NCI-H748 (cell line): ENCODE data around the gene ZIC2.

Source experiments
- DNase-seq: peaks from one replicate; lab custom pipeline; 2025; ENCODE audit not compliant: unreplicated experiment; lab: John Stamatoyannopoulos, UW

The ZIC2 gene

DNA sequence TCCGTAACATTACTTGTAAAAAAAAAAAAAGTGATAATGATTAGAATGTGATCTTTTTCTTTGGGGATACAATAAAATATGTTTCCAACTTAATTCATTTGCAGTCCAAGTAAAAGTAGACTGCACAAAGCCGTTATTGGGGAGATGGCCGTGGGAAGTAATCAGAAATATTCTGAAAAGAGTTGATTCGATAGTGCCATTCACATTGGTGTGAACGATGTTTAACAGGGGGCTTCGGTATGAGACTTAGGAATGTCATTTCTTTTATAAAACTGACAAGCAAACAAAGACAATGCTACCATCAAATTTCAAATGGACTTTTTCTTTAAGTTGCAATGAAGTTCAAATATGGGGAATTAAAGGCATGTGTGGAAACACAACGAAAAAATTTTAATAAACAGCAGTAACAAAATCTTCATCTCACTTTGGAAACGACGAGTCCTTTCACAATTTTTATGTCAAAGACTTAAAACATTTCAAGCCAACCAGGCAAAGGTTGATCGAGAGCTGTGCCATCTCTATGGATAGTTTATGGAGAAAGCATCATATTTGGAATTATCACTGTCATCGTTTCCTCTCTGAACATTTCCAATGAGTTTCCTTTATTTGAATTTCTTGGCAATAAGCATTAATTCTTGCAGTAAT is 8.3 kb upstream of the ZIC2 start:
- DNase-seq: no peak

DNA sequence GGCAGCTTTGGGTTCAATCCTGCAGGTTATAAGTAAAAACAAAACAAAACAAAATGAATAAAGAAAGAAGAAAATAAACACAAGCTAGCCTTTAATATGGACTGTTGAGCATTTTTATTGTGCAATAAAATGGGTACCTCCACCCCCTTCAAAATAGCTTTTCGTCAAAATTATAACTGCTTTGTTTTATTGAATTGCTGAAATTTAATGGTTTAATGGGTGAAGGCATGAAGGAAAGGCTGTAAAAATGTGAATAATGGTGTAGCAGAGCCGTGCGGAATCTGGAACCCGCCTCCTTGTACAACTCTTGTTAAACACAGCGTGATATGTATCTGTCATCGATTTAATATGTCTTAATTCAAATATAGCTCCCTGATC is 7.8 kb upstream of the ZIC2 start:
- no peak for DNase-seq

DNA sequence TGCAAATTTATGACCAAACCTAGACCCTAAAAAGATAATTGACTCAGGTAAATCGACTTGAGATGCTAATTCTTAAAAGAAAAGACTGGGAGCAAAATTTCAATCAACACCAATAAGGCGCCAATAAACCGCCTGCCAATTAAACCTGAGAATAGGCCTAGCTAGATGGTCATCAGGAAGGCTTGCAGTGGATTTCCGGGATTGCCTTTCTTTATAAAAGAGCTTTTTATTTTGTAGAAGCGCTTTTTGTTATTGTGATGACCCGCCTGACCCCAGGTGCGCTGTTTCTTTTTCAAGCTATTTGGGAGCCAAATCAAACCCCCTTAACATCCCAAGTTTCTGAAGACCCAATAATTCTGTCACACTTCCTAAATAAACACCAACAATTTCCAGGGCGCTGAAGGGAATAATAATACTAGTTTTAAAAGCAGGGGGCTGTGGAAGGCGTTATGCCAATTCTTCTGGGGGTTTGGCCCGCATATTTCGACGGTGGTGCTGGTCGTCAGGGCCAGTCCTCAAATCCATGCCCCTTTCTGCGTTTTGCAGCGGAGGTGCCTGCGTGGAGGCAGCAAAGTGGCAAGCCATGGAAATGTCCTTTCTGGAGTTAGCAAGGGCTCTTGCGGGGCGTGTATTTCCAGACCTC is 7.2 kb upstream of the ZIC2 start:
- peak; percentile 54 for DNase-seq

DNA sequence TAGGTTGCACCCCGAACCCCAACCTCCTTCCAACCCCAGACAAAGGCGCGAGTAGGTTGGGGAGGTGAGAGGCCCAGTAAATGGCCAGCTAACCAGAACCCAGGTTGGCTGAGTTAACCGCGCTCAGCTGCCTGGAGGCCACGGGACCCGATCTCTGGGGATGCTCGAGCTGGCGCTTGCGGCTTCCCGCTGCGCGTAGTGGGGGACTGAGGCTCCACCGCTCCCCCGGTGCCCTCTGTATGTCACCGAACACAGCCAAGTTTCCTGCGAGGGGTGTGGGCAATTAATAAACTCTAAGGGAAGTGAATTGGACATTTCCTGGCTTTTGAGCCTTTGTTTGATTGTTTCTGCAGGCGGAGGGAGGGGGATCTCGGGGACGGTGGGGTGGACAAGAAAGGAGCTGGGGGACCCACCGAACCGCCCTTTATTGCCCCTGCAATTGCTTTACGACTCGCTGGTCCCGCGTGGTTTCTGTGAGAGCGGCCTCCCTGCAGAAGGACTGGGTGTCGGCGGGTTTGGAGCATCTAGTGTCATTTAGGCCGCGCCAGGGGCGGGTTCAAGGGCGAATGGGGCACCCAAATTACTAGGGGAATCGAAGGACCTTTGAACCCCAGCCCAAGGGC is 6.5 kb upstream of the ZIC2 start:
- DNase-seq: no peak

DNA sequence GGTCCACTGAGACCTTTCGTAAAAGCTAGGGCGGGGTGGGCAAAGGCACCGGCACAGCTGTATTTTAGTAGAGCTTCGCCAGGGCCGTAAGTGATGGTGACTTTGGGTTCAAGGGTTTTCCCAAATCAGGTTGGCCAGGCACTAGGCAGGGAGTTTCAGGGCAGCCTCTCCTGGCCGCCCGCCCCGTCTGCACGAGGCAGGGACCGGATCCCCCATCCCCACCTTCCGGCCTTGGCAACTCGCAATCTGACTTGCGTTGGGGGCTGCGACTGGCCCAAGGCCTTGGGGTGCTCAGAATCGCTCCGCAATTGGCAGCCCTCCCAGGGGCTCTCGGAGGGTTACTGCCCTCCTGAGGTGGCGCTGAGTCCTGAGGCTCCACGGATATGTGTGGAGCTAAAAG is 6.0 kb upstream of the ZIC2 start:
- DNase-seq: no peak

DNA sequence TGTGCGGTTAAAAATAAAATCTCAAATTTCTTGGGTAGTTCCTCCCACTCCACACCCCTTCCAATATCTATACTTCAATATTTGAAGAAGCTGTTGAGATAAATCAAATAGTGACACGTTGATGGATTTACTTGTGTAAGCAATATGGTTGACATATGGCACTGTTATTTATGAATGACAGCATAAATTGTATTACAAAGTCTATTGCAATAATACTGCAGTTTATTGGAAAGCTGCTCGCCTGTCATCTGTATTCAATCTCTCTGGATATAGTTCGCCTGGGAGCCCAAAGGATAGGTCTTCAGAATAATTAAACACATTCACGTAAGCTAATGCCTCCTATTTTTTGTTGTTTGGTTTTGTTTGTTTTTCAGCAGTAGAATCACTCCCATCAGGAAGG is 5.0 kb upstream of the ZIC2 start:
- no peak for DNase-seq

DNA sequence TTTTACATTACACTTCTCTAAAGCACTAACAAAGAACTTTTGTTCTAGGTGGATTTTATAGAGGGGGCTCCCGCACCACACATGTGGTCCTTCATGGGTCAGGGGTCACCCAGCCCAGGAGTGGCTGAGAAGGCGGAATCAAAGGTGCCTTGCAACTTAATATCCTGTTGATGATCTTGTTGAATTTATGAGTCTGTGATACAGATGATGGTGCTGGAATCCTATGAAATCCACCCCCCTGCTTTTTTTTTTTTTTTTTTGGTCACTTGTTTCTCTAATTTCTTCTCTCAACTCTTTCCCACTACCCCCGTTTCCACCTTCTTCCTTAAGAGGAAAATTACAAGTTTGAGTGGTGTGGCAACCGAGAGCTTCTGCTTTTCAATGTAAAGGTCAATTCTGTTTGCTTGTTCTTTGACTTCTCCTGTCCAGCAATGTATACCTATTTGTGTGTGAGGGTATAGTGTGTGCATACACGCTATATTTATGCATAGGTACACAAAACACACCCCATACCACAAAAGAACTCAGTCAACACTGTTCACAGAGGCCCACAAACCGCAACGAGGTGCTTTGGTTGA is 4.2 kb upstream of the ZIC2 start:
- peak; percentile 80 for DNase-seq

DNA sequence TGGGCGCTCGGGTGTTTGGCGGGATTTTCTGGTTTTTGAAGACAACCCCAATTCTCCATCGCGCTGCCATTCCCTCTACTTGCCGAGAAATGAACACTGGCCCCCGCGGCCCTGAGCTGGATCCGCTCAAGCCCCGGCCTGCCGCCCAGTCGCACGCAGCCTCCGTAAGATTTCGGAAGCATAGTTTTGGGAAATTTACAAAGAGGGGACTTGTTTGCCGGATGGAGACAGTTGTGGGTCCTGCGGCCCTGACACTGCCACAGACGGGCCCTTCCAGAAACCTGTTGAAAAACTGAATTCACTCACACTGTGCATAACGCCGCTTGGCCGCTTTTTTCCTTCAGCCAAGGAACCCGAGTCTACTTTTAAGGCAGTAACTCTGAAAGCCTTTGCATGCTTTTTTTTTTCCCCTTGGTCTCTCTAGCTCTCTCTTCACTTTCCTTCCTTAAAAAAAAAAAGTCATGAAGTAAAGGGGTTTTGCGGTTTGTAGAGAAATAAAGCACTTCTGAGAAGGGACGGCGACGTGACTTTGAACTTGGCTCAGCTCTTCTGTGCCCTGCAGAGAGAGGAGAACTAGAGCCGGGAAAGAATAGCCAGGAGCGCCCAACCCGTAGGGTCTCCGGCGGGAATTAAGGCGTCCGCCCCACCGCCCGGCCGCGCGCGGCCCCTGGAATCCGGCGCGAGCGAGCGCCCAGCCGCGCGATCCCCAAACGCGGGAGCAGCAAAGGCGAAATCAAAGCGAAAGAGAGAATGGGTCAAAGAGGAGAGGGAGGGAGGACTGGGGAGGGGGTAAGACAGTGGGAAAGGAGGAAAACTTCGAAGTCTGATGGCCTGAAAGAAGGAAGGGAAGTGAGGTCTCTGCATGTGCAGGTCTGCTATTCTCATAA is 3.4 kb upstream of the ZIC2 start:
- DNase-seq: no peak

DNA sequence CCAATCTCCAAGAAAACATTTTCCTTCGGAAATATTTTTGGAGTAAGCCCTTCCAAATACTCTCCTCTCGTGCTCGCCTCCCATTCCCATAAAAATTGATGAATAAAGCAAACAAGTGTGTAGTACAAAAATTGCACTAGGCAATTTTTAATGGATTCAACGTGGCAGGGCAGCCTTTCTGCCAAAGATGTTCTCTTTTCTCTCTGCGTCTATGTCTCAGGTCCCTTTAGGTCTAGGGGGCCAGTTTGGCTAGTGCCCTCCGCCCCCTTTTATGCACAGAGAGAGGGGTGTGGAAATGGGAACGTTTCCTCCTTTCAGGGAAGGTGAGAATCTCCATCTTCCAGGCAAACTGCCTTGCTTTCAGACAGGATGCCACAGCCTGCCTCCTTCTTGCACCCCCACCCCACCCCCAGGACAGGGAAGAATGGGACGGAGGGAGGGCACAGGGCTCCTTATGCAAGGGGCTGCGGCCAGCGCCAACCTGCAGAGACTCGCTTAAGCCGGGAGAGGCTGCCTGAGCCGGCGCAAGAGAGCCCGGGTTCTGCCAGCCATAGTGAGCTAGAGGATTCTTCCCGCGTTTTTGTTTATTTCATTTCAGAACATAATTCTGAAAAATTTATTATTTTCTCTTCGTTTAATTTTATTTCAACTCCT is 2.7 kb upstream of the ZIC2 start:
- peak; percentile 53 for DNase-seq

DNA sequence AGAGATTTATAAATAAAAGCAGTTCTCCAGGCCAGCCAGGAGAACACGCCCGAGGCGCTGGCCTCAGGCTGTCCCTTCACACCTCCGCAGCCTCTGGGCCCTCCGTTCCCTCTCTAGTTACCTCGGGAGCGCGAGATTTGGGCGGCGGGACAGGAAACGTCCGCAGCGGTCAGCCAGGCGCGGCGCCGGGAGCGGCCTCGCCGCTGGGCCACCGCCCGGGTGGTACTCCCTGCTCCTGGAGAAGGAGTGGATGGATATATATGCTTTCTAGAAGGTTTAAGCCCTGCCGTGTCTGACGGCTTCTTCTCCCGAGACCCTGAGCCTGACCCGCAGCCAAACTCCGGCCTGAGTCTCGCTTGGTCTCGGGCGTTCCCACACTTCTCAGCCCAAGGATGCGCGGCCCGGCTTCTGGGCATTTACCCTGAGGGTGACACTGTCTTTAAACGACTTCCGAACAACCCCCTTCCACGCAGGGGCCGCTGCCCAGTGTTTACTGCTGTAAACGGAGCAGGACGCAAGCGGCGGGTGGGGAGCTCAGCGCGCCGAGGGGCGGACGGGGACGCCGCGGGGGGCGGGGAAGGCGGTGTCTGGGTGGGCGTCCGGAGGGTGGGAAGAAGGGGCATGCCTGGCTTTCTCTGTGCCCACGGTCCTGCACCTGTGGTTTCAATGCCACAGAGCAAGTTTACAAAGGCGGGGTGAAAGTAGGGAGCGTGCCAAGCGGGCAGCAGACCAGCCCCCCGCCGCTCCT is 2.0 kb upstream of the ZIC2 start:
- DNase-seq: peak; percentile 75

DNA sequence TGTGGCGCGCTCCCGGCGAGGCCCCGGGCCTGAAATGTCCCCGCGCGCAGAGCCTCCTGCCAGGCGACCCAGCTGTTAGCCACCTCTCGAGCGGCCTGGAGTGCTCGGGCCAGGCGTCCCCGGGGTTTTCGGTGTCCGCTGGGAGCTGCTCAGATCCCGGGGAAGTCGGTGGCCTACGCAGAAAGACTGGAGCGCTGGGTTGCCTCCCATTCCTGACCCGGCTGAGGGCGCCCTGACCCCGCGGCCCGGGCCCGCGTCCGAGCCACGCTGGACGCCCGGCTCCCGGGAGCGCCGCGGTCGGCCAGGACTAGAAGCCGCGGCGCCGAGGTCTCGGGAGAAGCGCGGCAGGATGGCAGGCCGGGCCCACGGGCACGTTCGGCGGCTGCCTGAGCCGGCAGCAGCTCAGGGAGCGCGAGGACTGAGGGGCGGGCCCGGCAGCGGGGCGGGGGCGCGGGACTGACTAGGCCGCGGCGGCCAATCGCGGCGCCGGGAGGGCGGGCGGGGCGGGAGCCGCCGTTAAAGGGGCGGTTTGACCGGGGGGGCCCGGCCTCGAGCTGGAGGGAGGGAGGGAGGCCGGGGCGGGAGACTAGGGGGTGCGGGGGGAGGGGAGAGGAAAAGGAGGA is 1.3 kb upstream of the ZIC2 start:
- DNase-seq: peak; percentile 97

DNA sequence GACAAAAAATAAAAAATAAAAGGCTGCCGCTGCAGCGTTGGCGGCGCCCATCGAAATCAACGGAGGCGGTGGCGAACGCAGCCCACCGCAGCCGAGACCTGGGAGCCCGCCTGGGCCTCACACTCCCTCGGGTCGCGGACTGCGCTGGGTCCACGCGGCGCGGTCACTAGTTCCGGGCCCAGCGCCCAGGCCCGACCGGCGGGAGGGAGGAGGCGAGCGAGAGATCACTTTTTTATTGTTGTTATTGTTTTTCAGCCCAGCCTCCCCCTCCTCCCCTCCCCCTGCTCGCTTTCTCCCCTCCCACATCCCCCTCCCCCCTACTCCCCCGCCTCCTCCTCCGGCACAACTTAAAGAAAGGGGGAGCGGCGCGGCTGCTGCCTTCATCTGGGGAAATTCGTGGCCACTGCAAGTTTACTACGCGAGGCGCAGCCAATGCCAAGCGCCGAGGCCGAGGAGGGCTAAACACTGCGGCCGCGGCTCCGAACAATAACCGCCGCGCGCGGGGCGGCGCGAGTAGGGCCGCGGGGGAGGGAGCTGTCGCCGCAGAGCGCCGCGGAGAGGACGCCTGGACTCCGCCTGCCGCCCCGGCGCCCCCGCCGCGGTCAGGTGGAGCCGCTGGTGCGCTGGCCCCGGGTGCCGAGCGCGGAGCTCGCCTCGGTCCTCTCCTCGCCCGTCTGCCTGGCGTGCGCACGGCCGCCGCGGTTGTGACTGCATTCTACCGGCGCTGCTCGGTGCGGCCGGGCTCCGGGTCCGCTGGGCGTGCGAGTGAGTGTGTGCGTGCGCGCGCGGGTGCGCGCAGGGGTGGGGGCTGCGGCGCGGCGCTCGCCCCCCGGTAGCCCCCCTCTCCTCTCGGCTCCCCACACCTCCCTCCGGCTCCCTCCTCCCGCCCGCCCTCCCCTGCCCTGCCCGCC is 505 bp upstream of the ZIC2 start:
- DNase-seq: peak; percentile 97

DNA sequence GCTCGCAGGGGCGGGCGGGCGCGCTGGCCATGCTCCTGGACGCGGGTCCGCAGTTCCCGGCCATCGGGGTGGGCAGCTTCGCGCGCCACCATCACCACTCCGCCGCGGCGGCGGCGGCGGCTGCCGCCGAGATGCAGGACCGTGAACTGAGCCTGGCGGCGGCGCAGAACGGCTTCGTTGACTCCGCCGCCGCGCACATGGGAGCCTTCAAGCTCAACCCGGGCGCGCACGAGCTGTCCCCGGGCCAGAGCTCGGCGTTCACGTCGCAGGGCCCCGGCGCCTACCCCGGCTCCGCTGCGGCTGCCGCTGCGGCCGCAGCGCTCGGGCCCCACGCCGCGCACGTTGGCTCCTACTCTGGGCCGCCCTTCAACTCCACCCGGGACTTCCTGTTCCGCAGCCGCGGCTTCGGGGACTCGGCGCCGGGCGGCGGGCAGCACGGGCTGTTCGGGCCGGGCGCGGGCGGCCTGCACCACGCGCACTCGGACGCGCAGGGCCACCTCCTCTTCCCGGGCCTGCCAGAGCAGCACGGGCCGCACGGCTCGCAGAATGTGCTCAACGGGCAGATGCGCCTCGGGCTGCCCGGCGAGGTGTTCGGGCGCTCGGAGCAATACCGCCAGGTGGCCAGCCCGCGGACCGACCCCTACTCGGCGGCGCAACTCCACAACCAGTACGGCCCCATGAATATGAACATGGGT is 599 bp downstream of the ZIC2 start:
- peak; percentile 74 for DNase-seq

DNA sequence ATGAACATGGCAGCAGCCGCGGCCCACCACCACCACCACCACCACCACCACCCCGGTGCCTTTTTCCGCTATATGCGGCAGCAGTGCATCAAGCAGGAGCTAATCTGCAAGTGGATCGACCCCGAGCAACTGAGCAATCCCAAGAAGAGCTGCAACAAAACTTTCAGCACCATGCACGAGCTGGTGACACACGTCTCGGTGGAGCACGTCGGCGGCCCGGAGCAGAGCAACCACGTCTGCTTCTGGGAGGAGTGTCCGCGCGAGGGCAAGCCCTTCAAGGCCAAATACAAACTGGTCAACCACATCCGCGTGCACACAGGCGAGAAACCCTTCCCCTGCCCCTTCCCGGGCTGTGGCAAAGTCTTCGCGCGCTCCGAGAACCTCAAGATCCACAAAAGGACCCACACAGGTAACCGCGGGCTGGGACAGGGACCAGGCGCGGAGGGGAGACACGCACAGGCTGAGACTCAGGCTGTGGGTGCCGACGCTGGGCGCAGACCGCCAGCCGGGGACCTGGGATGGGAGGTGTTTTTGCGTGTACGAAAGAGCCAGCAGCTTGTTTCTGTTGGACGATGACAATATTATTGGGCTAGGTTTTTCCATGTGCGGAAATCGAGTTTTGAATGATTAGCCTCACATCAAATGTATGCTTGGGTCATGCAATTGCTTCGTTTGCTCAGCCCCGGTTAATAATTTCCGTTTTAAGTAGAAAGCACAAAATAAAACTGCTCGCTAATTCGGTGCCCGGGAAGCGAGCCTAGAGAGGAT is 1.3 kb downstream of the ZIC2 start:
- peak; percentile 44 for DNase-seq

DNA sequence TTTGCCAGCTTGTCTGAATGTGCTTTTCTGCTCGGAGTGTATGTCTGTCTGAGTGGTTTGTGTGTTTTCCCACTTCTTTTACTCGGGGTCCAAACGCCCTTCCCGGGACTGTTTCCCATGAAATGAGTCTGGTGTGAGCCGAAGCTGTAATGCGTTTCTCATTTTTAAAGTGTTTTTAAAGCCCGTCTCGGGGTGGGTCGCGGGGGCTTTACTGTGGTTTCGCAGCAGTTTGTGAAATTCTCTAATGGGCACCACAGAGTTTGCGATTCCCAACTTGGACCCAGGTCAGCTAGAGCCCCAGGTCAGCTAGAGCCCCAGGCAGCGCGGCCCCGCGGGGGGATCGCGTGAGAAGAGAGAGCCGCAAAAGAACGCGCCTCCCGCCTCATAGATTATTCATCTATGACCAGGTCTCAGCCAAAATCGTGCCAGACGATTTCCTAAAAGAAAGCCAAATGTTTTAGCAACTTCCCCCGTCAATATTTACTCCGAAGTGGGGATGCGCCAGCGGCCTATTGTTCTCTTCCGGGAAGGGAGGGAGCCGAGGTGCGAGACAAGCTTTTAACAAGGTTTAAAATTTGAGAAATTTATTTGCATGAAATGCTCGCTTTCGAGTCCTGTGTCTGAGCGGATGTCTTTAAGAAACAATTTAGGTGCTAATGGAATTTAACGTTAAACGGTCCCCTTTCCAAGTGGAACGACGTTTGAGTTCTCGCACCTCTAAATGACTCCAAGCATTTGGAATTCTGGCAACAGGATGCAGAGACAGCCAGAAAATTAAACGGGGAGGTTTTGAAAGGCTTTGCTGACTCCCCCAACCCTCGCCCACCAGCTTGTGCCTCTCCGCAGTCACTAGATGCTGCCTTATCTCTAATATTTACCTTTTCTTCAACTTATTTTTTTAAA is 2.2 kb downstream of the ZIC2 start:
- peak; percentile 69 for DNase-seq
